ENCODE data around the gene BLM.
"Not testable (repeated sequence)": the region's sequence is repeated elsewhere in the genome, so short reads cannot be mapped to it uniquely, and the experiment has no call there.

The BLM gene

DNA sequence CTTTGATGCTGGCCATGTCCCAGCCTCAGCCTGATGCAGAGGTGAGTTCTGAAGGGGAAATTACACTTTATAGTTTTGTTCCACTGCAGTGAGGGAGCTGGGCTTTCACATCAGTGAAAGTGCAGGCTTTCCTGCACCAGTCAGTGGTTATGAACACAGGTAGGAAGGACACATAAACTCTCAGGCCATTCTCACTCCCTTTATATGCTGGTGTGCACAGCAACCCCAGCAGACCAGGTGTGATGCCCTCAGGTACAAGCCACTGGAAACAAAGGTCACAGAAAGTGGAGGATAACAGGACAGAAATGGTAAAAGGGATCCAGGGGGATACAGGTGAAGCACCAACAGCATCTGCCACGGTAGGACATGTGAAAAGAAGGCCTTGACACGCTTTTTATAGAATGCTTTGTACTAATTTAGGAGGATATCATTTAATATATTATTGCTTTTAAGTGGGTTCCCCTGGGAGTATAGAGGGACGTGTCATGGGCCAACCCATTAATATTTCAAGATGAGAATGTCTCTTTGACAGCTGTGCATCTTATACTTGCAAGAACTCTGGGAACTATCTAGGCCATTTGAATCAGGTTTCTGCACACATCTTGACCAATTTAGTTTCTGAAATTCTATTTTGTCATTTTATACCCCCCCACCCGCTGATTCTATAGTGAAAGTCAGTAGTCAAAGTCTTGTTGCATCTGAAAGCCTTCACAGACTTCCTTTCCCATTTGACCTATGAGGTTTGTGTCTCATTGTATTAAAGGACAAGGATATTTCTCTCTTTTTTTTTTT is 25.0 kb upstream of the BLM start:
- DNase-seq, result no peak

GRCh38 chr15:90694987-90695386 is 22.2 kb upstream of the BLM start:
- DNase-seq, result no peak

GRCh38 chr15:90697175-90697574 is 20.0 kb upstream of the BLM start:
- no peak for DNase-seq

DNA sequence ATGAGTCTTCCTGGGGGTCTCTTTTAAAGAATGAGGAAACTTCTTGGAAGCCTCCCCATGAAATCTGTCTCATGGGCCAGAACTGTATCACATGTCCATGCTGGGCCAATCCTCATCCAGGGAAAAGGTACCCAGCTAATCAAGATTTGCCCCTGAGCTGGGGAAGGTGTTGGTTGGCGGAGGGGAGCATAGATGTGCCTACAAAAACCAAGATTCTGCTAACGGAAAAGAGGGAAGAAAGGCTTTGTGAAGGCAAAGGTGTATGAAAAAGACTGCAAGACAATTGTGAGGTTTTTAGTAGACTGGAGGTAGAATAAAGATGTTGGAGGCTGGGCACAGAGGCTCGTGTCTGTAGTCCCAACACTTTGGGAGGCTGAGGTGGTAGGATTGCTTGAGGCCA is 18.5 kb upstream of the BLM start:
- no peak for DNase-seq

- no peak for DNase-seq
Observed at GRCh38 chr15:90701048-90701447, 16.1 kb upstream of the BLM start.

GRCh38 chr15:90701880-90702630 is 15.1 kb upstream of the BLM start:
- no peak for DNase-seq

- DNase-seq, result no peak
Observed at GRCh38 chr15:90703455-90703854, 13.7 kb upstream of the BLM start.

- no peak for DNase-seq
Observed at GRCh38 chr15:90705212-90705611, 11.9 kb upstream of the BLM start.

DNA sequence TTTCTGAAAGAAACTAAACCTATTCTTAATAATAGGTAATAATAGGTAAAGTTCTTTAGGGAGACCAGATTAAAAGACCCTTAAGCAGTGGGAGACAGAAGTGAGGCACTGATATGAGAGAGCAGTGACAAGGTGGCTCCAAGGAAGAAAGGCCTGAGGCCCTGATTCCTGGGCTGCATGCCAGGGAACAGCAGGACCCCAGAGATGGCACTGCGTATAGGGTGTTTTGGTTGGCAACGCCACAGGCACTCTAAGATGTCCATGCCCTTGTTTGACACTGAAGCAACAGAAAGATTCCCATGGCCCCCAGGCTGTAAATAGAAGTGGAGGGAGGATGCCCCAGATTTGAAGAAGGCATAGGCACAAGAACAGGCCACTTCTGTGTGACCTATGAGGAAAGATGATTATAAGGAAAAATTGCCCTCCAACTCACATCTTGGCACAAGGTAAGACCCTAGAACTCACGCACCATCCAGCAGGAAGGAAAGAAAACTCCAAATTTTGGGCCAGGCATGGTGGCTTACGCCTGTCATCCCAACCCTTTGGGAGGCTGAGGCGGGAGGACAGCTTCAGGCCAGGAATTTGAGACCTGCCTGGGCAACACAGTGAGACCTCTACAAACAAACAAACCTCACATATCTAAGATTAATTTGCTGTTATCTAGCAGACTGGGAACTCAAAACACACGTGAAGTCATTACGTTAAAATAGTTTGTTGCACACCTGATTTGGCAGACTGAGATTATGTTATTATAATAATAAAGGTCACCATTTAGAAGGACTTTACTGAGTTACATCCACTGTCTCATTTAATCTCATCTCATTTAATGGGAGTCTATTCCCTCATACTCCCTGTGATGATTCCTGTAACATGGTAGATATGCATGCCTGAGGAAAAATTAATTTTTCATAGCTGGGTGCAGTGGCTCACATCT is 10.5 kb upstream of the BLM start:
- no peak for DNase-seq

- no peak for DNase-seq
Observed at GRCh38 chr15:90707489-90707888, 9.7 kb upstream of the BLM start.

DNA sequence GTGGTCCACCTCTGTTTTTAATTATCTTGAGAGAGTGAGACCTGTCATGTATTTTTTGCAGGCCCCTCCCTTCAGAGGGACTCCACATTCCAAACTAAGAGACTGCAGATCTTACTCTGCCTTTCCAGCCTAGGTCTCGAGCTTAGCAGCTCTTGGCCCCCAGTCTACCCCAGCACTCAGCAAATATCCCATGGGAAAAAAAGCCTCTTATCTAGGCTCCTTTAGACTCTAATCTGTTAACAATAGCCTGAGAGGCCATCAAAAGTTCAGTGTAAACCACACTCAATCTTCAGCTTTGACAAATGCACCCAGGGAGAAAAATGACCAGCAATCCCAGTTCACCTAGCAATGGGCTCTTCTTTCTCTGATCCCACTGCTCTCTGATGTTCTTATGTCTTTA is 8.6 kb upstream of the BLM start:
- DNase-seq, result no peak

- DNase-seq, result no peak
Observed at GRCh38 chr15:90709278-90709677, 7.9 kb upstream of the BLM start.

- no peak for DNase-seq
Observed at GRCh38 chr15:90710436-90711027, 6.6 kb upstream of the BLM start.

GRCh38 chr15:90711418-90711824 is 5.7 kb upstream of the BLM start:
- DNase-seq, result no peak

DNA sequence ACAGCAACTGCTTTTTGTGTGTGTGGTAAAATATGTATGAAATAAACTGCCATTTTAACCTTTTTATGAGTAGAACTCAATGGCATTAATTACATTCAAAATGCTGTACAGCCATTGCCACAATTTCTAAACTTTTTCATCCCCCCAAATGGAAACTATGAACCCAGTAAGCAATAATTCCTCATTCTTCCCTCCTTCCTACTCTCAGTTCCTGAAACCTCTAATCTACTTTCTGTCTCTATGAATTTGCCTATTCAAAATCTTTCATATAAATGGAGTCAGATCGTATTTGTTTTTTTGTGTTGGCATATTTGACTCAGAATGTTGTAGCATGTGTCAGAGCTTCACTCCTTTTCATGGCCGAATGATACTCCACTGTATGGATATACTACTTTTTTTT is 5.3 kb upstream of the BLM start:
- DNase-seq, result no peak

DNA sequence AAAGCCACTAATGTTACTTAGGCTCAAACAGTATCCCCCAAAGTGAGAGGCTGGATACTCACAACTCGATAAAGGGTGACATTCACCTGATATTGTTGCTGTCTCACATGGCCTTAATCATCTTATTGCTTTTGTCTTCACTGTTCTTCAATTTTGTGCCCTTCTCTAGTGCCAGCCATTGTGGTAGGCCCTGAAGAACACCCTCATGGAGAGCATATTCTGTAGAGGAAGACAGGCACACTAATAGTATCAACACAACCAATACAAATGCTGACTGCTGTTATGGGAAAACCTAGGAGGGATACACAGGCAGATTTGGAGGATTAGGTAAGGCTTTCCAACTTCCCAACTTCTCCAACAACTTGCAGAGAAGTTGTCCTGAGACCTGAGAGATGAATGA is 4.1 kb upstream of the BLM start:
- DNase-seq, result no peak

DNA sequence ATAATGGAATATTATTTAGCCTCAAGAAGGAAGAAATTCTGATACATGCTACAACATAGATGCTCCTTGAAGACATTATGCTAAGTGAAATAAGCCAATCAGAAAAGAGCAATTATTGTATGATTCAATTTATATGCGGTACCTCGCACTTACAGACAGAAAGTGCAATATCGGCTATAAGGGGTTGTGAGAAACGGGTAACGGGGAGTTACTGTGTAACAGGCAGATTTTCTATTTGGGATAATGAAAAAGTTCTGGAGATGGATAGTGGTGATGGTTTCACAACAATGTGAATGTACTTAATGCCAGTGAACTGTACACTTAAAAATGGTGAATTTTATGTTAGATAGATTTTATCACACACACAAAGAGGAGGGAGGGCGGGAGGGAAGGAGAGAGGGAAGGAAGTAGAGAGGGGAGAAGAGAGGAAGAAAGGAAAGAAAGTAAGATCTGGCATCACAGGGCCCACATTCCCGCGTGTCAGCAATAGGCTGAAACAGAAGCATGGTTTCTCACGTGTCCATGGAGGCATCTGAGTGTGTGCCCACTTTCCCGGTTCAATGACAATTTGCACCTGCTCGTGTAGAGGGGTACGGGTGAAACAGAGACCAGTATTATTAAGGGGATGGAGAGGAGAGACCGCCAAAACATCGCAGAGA is 700 bp upstream of the BLM start:
- DNase-seq, result no peak

DNA sequence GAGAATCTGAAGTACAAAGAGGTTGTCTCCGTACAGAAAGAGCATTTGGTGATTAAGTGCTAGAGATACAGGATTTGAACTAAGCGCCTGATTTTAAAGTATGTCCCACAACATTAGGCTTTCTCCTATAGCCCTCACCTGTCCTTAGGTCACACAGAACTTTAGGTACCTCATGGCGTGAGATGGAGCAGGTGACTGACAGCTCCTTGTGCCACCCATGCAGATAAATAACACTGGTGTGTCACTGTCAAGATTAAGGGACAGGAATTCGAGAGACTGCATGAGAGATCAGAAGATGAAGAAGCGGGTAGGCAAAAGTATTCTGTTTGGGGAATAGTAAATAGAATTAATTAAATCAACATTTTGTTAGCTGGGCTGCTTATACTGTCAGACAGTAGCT is 1.1 kb downstream of the BLM start:
- DNase-seq, result no peak

GRCh38 chr15:90720131-90720530 is 3.0 kb downstream of the BLM start:
- no peak for DNase-seq

DNA sequence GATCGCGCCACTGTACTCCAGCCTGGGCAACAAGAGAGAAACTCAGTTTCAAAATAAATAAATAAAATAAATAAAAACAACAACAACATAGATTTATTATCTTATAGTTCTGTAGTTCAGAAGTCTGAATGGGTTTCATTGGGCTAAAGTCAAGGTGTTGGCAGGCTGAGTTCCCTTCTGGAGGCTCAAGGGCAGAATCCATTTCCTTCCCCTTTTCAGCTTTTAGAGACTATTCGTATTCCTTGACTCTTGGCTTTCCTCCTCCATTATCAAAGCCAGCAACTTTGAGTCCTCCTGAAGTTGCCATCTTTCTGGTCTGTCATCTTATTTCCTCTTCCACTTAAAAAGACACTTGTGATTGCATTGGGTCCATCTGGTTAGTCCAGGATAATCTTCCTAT is 12.1 kb downstream of the BLM start:
- no peak for DNase-seq

DNA sequence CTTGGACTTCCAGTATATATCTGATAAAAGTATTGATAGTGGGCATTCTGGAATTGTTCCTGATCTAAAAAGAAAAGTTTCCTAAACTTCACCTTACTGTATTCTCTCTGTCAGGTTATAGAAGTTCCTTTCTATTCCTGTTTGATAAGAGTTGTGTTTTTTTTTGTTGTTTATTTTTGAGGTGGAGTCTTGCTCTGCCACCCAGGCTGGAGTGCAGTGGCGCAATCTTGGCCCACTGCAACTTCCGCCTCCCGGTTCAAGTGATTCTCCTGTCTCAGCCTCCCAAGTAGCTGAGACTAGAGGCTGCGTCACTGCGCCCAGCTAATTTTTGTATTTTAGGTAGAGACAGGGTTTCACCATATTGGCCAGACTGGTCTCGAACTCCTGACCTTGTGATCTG is 13.1 kb downstream of the BLM start:
- DNase-seq, result no peak

DNA sequence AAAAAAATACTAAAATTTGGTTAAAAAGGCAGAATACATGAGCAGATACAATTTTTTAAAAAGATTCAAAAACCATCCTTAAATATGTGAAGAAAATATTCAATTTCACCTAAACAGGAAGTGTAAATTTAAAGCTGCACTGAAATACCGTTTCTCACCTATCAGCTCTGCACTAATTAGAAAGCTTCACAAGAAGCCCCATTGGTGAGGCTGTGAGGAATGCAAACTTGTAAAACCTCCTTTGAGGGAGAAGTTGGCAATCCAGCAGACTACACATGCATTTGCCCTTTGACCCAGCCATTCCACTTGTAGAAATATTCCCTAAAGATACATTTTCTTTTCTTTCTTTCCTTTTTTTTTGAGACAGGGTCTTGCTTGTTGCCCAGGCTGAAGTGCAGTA is 18.8 kb downstream of the BLM start:
- DNase-seq, result no peak

- not testable (repeated sequence) for DNase-seq
Observed at GRCh38 chr15:90740545-90740944, 23.4 kb downstream of the BLM start.

Measured in activated CD4-positive, alpha-beta T cell treated with anti-CD3 and anti-CD28 coated beads for 1 hour (primary cell).